Measurements from ENCODE around the gene KIF25. TPM values are rescaled to one million over a fixed set of nuclear protein-coding genes. Genes with fewer than 3 reads are reported as not detected.
"Not testable (repeated sequence)": the region's sequence is repeated elsewhere in the genome, so short reads cannot be mapped to it uniquely, and the experiment has no call there.

KIF25 gene
- total RNA-seq, 1 experiment from 2014 or later = not detected

- DNase-seq (ENCODE audit: low read depth) = no peak
These were observed 66.0 kb downstream of the KIF25 start for GRCh38 chr6:168063431-168063830.

GRCh38 chr6:168064226-168064807, 66.8 kb downstream of the KIF25 start:
- no peak for DNase-seq (ENCODE audit: low read depth)

- no peak for DNase-seq (ENCODE audit: low read depth)
These were observed 69.7 kb downstream of the KIF25 start for GRCh38 chr6:168067081-168067759.

GRCh38 chr6:168070804-168071203, 73.3 kb downstream of the KIF25 start:
- no peak for DNase-seq (ENCODE audit: low read depth)

- no peak for DNase-seq (ENCODE audit: low read depth)
These were observed 74.1 kb downstream of the KIF25 start for GRCh38 chr6:168071620-168072019.

GRCh38 chr6:168072261-168072660, 74.8 kb downstream of the KIF25 start:
- DNase-seq (ENCODE audit: low read depth) = no peak

- DNase-seq (ENCODE audit: low read depth) = no peak
These were observed 75.3 kb downstream of the KIF25 start for GRCh38 chr6:168072730-168073129.

GRCh38 chr6:168073937-168074730, 76.7 kb downstream of the KIF25 start:
- DNase-seq (ENCODE audit: low read depth) = no peak

GRCh38 chr6:168075216-168075615, 77.7 kb downstream of the KIF25 start:
- DNase-seq (ENCODE audit: low read depth) = no peak

GRCh38 chr6:168075787-168076202, 78.3 kb downstream of the KIF25 start:
- DNase-seq (ENCODE audit: low read depth) = no peak

- not testable (repeated sequence) for DNase-seq (ENCODE audit: low read depth)
These were observed 79.9 kb downstream of the KIF25 start for GRCh38 chr6:168077401-168077800.

GRCh38 chr6:168078175-168078942, 80.9 kb downstream of the KIF25 start:
- no peak for DNase-seq (ENCODE audit: low read depth)

GRCh38 chr6:168078943-168079405, 81.5 kb downstream of the KIF25 start, which contains the start of gene FRMD1:
Gene FRMD1, minus strand, starts transcription at chr6:168079212. Its CDS starts 118 bp downstream, at chr6:168079094.
- DNase-seq (ENCODE audit: low read depth) = no peak

GRCh38 chr6:168080393-168081077, 83.1 kb downstream of the KIF25 start:
- no peak for DNase-seq (ENCODE audit: low read depth)

- no peak for DNase-seq (ENCODE audit: low read depth)
These were observed 84.5 kb downstream of the KIF25 start for GRCh38 chr6:168081858-168082546.

- DNase-seq (ENCODE audit: low read depth) = no peak
These were observed 85.5 kb downstream of the KIF25 start for GRCh38 chr6:168082860-168083513.

GRCh38 chr6:168083514-168083885, 86.0 kb downstream of the KIF25 start:
- no peak for DNase-seq (ENCODE audit: low read depth)

GRCh38 chr6:168084465-168085160, 87.1 kb downstream of the KIF25 start:
- DNase-seq (ENCODE audit: low read depth) = no peak

GRCh38 chr6:168086066-168086465, 88.6 kb downstream of the KIF25 start:
- DNase-seq (ENCODE audit: low read depth) = no peak

Data from HT1080 (cell line).